ENCODE measurements around the gene DPYSL3.

DNA sequence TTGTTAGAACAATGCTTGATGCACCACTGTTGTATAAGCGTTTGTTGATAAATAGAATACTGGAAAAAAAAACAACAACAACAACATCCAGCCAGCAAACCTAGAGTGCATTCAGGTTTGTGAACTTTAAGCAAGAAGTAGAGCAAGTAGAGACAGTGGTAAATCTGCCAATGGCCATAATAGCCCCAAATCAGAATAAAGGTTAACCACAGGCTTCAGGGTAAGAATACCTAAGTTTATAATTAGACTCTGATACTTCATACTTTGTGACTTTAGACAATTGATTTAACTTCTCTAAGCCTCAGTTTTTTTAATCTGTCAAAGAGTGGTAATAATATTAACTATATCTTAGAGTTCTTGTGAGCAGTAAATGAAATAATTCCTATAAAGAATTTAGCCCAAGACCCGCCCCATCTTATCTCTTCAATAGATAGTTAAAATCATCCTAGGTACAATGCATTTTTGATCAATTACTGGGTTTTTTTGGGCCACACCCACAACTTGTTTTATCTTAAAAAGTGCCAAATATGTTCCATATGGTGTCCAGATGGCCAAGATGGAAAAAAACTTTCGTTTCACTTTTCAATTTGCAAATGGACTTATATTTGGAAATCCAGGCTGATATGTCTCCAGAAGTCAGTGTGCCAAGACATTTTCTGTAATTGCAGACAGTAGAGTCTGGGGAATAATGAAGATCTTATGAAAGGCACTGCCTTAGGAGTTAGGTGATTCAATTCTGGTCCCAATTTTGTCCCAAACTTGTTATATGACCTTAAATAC, 24.5 kb upstream of the DPYSL3 start:
- TF ChIP-seq, protein P1, sequence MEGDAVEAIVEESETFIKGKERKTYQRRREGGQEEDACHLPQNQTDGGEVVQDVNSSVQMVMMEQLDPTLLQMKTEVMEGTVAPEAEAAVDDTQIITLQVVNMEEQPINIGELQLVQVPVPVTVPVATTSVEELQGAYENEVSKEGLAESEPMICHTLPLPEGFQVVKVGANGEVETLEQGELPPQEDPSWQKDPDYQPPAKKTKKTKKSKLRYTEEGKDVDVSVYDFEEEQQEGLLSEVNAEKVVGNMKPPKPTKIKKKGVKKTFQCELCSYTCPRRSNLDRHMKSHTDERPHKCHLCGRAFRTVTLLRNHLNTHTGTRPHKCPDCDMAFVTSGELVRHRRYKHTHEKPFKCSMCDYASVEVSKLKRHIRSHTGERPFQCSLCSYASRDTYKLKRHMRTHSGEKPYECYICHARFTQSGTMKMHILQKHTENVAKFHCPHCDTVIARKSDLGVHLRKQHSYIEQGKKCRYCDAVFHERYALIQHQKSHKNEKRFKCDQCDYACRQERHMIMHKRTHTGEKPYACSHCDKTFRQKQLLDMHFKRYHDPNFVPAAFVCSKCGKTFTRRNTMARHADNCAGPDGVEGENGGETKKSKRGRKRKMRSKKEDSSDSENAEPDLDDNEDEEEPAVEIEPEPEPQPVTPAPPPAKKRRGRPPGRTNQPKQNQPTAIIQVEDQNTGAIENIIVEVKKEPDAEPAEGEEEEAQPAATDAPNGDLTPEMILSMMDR (conservative IDR thresholded peaks at IDR 0.05; ENCODE audit: low read depth, low read length) = no peak
- no peak for TF ChIP-seq EZH2 (IDR thresholded peaks at IDR 0.05; ENCODE audit: borderline replicate concordance, low read depth, low read length, poor library complexity, severe bottlenecking)
